C4-2B (cell line): ENCODE measurements around the gene DYRK1B.

Experiments
- H3K27ac ChIP-seq: fragments of 450-650 bp; 2 replicates; pipeline ENCODE4 v1.5.1; 2017
- CTCF ChIP-seq: fragments of 450-650 bp; conservative IDR thresholded peaks from 2 replicates; pipeline ENCODE4 v1.5.1; 2017; ENCODE audit warnings: mild to moderate bottlenecking
- ZFX ChIP-seq: fragments of 450-650 bp; IDR thresholded peaks from 2 replicates; pipeline ENCODE4 v1.6.1; 2017

Gene DYRK1B

GRCh38 chr19:39831679-39832078, 2.3 kb downstream of the DYRK1B start:
- TF ChIP-seq CTCF (no peak), ZFX (no peak)

GRCh38 chr19:39830847-39831246, 3.1 kb downstream of the DYRK1B start:
- no peak for TF ChIP-seq ZFX
- TF ChIP-seq CTCF: no peak
- no peak overlapping the region for H3K27ac ChIP-seq

More at GRCh38 chr19:39831679-39832078, 2.3 kb downstream of the DYRK1B start:
- H3K27ac ChIP-seq: no peak overlapping the region

- no peak overlapping the region for H3K27ac ChIP-seq
- TF ChIP-seq CTCF (no peak), ZFX (no peak)
These were observed 3.6 kb downstream of the DYRK1B start for GRCh38 chr19:39830406-39830805.

GRCh38 chr19:39829702-39830275, 4.2 kb downstream of the DYRK1B start:
- no peak for TF ChIP-seq ZFX
- no peak for TF ChIP-seq CTCF
- H3K27ac ChIP-seq: no peak overlapping the region

GRCh38 chr19:39828654-39829032, 5.3 kb downstream of the DYRK1B start:
- TF ChIP-seq CTCF (no peak), ZFX (no peak)

GRCh38 chr19:39828015-39828653, 5.8 kb downstream of the DYRK1B start:
- TF ChIP-seq CTCF: no peak
- no peak for TF ChIP-seq ZFX
- no peak overlapping the region for H3K27ac ChIP-seq

More at GRCh38 chr19:39828654-39829032, 5.3 kb downstream of the DYRK1B start:
- H3K27ac ChIP-seq: no peak overlapping the region

GRCh38 chr19:39827216-39827615, 6.7 kb downstream of the DYRK1B start:
- H3K27ac ChIP-seq: no peak overlapping the region

More at GRCh38 chr19:39827216-39827615, 6.7 kb downstream of the DYRK1B start:
- TF ChIP-seq CTCF: no peak
- TF ChIP-seq ZFX: no peak
